Mammary epithelial cell (primary cell): ENCODE data around the gene MTHFSD.
A peak's percentile ranks its signal among the peaks of the same experiment; 100 is the strongest.

Experiments used
- CTCF ChIP-seq, 2 donors: IDR thresholded peaks in 1 of 2; conservative IDR thresholded peaks in 1 of 2; 2 replicates each; pipeline ENCODE4 v1.5.1; 2011 to 2012; ENCODE audit warnings: inconsistent platforms in 2 of 2, low read length in 2 of 2, mild to moderate bottlenecking in 2 of 2, control low read depth in 1 of 2, low read depth in 1 of 2; ENCODE audit not compliant: insufficient read depth in 1 of 2; ENCODE audit errors: extremely low read depth in 1 of 2
- EZH2 ChIP-seq: IDR thresholded peaks from 2 replicates; pipeline ENCODE4 v1.6.1; 2012; ENCODE audit warnings: low read length, inconsistent platforms, borderline replicate concordance

- TF ChIP-seq CTCF (conservative IDR thresholded peaks at IDR 0.05 in 1 of 2, IDR thresholded peaks at IDR 0.05 in 1 of 2; ENCODE audit: extremely low read depth in 1 of 2, insufficient read depth in 1 of 2, low read depth in 1 of 2, low read length in 2 of 2) (no peak), EZH2 (peak; percentile 83)
These were observed 47.6 kb downstream of the MTHFSD start for GRCh38 chr16:86507173-86508027.
